ENCODE data around the gene OR1E2.
"Not testable (repeated sequence)": the region's sequence is repeated elsewhere in the genome, so short reads cannot be mapped to it uniquely, and the experiment has no call there.

Gene OR1E2

GRCh38 chr17:3438368-3438767 is 4.7 kb upstream of the OR1E2 start:
- H3K4me3 ChIP-seq (ENCODE audit: low read depth, low read length): no peak overlapping the region
- CTCF ChIA-PET: no interaction called here
- no peak for DNase-seq (ENCODE audit: low read depth, low spot score)
- POLR2A ChIA-PET: no interaction called here
- TF ChIP-seq CTCF (IDR thresholded peaks at IDR 0.05; ENCODE audit: insufficient read depth, low read length, missing control alignments): no peak

- DNase-seq (ENCODE audit: low read depth, low spot score); POLR2A ChIA-PET; CTCF ChIA-PET; H3K4me3 ChIP-seq (ENCODE audit: low read depth, low read length): not testable (repeated sequence)
Measured at GRCh38 chr17:3433215-3433614, 426 bp downstream of the OR1E2 start.

- POLR2A ChIA-PET: no interaction called here
- H3K4me3 ChIP-seq (ENCODE audit: low read depth, low read length): no peak overlapping the region
- TF ChIP-seq CTCF (IDR thresholded peaks at IDR 0.05; ENCODE audit: insufficient read depth, low read length, missing control alignments): no peak
- CTCF ChIA-PET: no interaction called here
- no peak for DNase-seq (ENCODE audit: low read depth, low spot score)
Measured at GRCh38 chr17:3418222-3418621, 15.4 kb downstream of the OR1E2 start.

- no peak for DNase-seq (ENCODE audit: low read depth, low spot score)
- ChIA-PET CTCF (no interaction called here), POLR2A (no interaction called here)
- no peak for TF ChIP-seq CTCF (IDR thresholded peaks at IDR 0.05; ENCODE audit: insufficient read depth, low read length, missing control alignments)
- H3K4me3 ChIP-seq (ENCODE audit: low read depth, low read length): no peak overlapping the region
Measured at GRCh38 chr17:3415610-3416009, 18.0 kb downstream of the OR1E2 start.

- DNase-seq (ENCODE audit: low read depth, low spot score); POLR2A ChIA-PET: not testable (repeated sequence)
Measured at GRCh38 chr17:3412216-3412615, 21.4 kb downstream of the OR1E2 start.

GRCh38 chr17:3411070-3411469 is 22.6 kb downstream of the OR1E2 start, which contains the start of gene OR3A3:
Gene OR3A3 (plus strand): TSS chr17:3411370.
- no peak for DNase-seq (ENCODE audit: low read depth, low spot score)
- no peak within 1 kb of the TSS for H3K4me3 ChIP-seq (ENCODE audit: low read depth, low read length)
- no peak for TF ChIP-seq CTCF (IDR thresholded peaks at IDR 0.05; ENCODE audit: insufficient read depth, low read length, missing control alignments)
- CTCF ChIA-PET: no interaction called here
- POLR2A ChIA-PET: no interaction called here

More at GRCh38 chr17:3412216-3412615, 21.4 kb downstream of the OR1E2 start:
- H3K4me3 ChIP-seq (ENCODE audit: low read depth, low read length); CTCF ChIA-PET: not testable (repeated sequence)

GRCh38 chr17:3403856-3404255 is 29.8 kb downstream of the OR1E2 start:
- H3K4me3 ChIP-seq (ENCODE audit: low read depth, low read length); CTCF ChIA-PET; POLR2A ChIA-PET; DNase-seq (ENCODE audit: low read depth, low spot score): not testable (repeated sequence)

GRCh38 chr17:3401786-3402185 is 31.9 kb downstream of the OR1E2 start:
- no peak for TF ChIP-seq CTCF (IDR thresholded peaks at IDR 0.05; ENCODE audit: insufficient read depth, low read length, missing control alignments)
- DNase-seq (ENCODE audit: low read depth, low spot score): no peak
- POLR2A ChIA-PET: no interaction called here
- H3K4me3 ChIP-seq (ENCODE audit: low read depth, low read length): no peak overlapping the region
- CTCF ChIA-PET: no interaction called here

Measured in AG04449 (cell line).